K562 (cell line): Measurements from ENCODE around the gene GATA1. TPM values are rescaled to one million over a fixed set of nuclear protein-coding genes. Genes with fewer than 3 reads are reported as not detected.

Source experiments
- CHD1 ChIP-seq: fragments of 200-600 bp; sonication (generic); IDR thresholded peaks from one replicate; pipeline ENCODE4 v1.6.1; 2012; ENCODE audit warnings: mild to moderate bottlenecking, moderate library complexity, low read length, inconsistent platforms
- CTCF ChIP-seq, 3 experiments: IDR thresholded peaks in 2 of 3; conservative IDR thresholded peaks in 1 of 3; 2 replicates each; pipeline ENCODE4 v1.5.1; 2011 to 2012; ENCODE audit warnings: low read length in 3 of 3, mild to moderate bottlenecking in 3 of 3, control low read depth in 2 of 3, improper control_type of control experiment in 1 of 3, inconsistent platforms in 1 of 3, low read depth in 1 of 3, mixed read lengths in 1 of 3, moderate library complexity in 1 of 3; ENCODE audit not compliant: insufficient read depth in 2 of 3
- EGR1 ChIP-seq: fragments of 450-650 bp; conservative IDR thresholded peaks from 2 replicates; pipeline ENCODE4 v1.6.1; 2017; ENCODE audit warnings: mild to moderate bottlenecking
- GABPB1 ChIP-seq: sonication (generic); formaldehyde crosslinking; IDR thresholded peaks from 2 replicates; pipeline ENCODE4 v1.8.0; 2022; ENCODE audit warnings: mild to moderate bottlenecking, missing genetic modification reagents
- TFAP4 ChIP-seq: sonication (generic); formaldehyde crosslinking; IDR thresholded peaks from 2 replicates; pipeline ENCODE4 v1.8.0; 2022; ENCODE audit warnings: missing genetic modification reagents, mild to moderate bottlenecking, moderate library complexity, borderline replicate concordance
- ZBTB40 ChIP-seq, 2 experiments: fragments of 450-650 bp in 1 of 2; sonication (generic) in 1 of 2; formaldehyde crosslinking in 1 of 2; IDR thresholded peaks; 2 replicates each; pipeline versions ENCODE4 v1.7.1 to v1.9.0; 2016 to 2022; ENCODE audit warnings: inconsistent platforms in 1 of 2, mild to moderate bottlenecking in 1 of 2, missing genetic modification reagents in 1 of 2
- ZKSCAN8 ChIP-seq: fragments of 200-800 bp; sonication (Bioruptor generic); IDR thresholded peaks from 2 replicates; pipeline ENCODE4 v1.6.1; 2016; ENCODE audit warnings: missing genetic modification characterization, missing compliant biosample characterization
- polyA plus RNA-seq, 8 experiments: library from polyadenylated mRNA; depleted of rRNA in 4 of 8; stranded (reverse) in 5 of 8; unstranded in 3 of 8; fragments of >200 nt; fragmentation: Nextera tagmentation in 2 of 8; fragmentation: Illumina TruSeq in 1 of 8; extraction: Ambion mirVana in 2 of 8; extraction: Trizol in 1 of 8; gene quantifications; 2 replicates each; pipeline versions ENCODE4 v1.2.1 to v1.2.3, GENCODE V29; 2011 to 2014; ENCODE audit warnings: inconsistent platforms in 1 of 8, missing spikeins in 1 of 8
- total RNA-seq, 7 experiments: library from RNA; depleted of rRNA in 6 of 7; stranded (reverse); fragments of >200 nt in 6 of 7; fragmentation: Illumina TruSeq in 2 of 7; extraction: Trizol in 2 of 7; gene quantifications; 2 replicates each; pipeline versions ENCODE4 v1.2.1 to v1.2.3, GENCODE V29; 2011 to 2021; ENCODE audit warnings: low replicate concordance in 1 of 7

GATA1 gene
- total and polyA plus RNA-seq, 9 of the 15 experiments (the other 6 are each of a cell fraction or from before 2014, with no cell fraction given), result 11.9 to 291 (median 116) TPM

GRCh38 chrX:48800574-48801279 is 14.3 kb downstream of the GATA1 start (continued):
- TF ChIP-seq TFAP4 (CRISPR knock-in tag) (peak; percentile 80), CHD1 (peak; percentile 89), ZKSCAN8 (CRISPR knock-in tag) (peak; percentile 68; the same call in 1 of the 2 replicates), ZBTB40 (IDR thresholded peaks at IDR 0.05) (0 out of 2 replicates have a peak, but pooled peaks have one; percentile 20), ZBTB40 (CRISPR knock-in tag; IDR thresholded peaks at IDR 0.05) (no peak), CTCF (IDR thresholded peaks at IDR 0.05 in 2 of 3, conservative IDR thresholded peaks at IDR 0.05 in 1 of 3; ENCODE audit: insufficient read depth in 2 of 3, low read depth in 1 of 3, low read length in 3 of 3) (no peak), GABPB1 (no peak), EGR1 (peak; percentile 100)
